MM.1S (cell line): ENCODE results near the gene KDSR.

ENCODE experiments used
- CTCF ChIP-seq: fragments of 300-600 bp; sonication (generic); IDR thresholded peaks from 2 replicates; pipeline ENCODE4 v1.5.1; 2016; ENCODE audit warnings: antibody characterized with exemption, low read length, mixed read lengths
- EZH2 ChIP-seq: fragments of 300-600 bp; sonication (generic); optimal IDR thresholded peaks from 2 replicates; pipeline ENCODE3; 2017; ENCODE audit warnings: low read depth, mild to moderate bottlenecking, antibody characterized with exemption, low read length, mixed read lengths

GRCh38 chr18:63290821-63291200 is 76.2 kb downstream of the KDSR start:
- TF ChIP-seq CTCF (no peak), EZH2 (no peak)
